Stimulated activated CD4-positive, alpha-beta T cell treated with anti-CD3 and anti-CD28 coated beads, Interleukin-1b, Interleukin-23, amount 100 ng/mL, for 1 hour (primary cell): Measurements from ENCODE around the gene VIP.
"Not testable (repeated sequence)": the region's sequence is repeated elsewhere in the genome, so short reads cannot be mapped to it uniquely, and the experiment has no call there.

Source experiments
- DNase-seq, 2 donors: peaks; one replicate each; pipeline ENCODE4 v3.0.0-alpha.2; 2020; ENCODE audit warnings: low read depth in 2 of 2

Gene VIP

DNA sequence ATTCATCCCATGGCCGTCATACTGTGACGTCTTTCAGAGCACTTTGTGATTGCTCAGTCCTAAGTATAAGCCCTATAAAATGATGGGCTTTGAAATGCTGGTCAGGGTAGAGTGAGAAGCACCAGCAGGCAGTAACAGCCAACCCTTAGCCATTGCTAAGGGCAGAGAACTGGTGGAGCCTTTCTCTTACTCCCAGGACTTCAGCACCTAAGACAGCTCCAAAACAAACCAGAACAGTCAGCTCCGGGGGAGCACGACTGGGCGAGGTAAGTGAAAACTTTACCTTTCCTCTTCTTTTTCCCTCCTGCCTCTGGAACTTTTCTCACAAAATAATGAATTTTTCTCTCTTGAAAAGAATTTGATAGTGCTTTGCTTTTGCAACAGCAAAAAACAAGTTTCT, at the start of gene VIP:
VIP (plus strand) TSS at position 104 of the 400 bp plus-strand sequence. CDS start 1,381 bp downstream, outside the sequence.
- DNase-seq, result no peak

DNA sequence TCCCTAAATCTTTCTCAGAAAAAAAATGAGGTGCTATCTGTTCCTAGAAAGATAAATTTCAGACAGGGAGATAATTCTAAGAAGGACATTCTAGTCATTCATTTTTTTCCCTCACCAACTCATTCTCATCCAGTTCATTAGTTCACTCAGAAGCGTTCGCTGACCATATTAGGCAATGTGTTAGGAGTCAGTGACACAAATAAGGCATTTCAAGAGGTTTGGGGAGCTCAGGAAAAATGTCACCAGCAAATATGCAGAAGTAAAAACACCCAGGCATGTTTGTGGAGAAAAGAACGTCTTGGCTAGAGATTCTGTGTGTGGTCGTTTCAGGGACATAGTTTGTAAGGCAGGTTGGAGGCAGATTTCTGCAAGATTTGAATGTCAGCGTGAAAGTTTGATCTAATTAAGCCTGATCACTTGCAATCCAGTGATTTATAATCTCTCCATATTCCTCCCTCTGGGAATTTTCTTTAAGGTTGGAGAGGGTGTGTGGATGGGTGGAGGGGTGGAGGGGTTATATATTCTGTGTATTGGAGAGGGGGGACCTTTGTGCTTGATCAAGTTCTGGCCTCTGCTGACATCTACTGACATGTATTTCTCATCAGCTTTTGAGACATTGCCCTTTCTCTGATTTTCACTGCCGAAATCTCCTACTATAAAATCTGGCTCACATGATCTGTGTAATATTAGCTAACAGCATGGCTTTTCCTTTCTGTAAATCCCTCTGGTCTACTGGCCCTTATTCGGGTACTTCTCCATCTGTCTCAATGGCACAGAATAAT, 49.3 kb upstream of the VIP start:
- no peak for DNase-seq

DNA sequence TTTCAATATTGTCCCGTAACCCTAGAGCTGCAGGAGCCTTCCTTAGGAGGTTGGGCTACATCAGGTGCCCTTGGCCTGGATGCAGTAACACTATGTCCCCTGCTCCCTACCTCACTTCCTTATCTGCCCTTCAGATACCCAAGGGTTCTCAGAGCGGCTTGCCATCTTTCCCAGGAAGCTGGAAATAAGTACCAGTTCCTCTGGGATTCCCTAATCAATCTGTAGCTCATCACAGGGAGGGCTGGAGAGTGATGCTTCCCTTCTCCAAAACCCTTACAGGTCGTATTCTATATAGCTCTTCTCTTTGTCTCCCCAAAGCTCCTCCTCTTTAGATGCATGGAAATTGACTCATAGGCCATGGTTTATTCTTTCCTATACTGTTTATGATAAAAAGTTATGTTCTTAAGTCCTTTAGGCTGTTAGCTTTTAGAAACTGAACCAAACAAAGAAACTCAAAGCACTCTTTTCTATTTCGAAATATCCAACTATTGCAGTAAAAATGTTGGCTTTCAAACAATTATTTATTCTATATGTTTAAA, 48.7 kb upstream of the VIP start:
- no peak for DNase-seq

DNA sequence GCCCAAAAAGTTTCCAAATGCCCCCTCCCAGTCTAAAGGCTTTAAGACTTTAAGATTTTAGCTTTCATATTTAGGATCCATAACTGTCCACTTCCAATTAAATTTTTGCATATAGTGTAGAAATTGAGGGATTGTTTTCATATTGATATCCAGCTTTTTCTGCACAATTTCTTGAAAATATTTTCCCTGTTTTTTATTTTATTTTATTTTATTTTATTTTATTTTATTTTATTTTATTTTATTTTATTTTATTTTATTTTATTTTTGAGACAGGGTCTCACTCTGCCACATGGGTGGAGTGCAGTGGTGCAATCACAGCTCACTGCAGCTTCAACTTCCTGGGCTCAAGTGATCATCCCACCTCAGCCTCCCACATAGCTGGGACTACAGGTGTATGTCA, 46.8 kb upstream of the VIP start:
- not testable (repeated sequence) for DNase-seq

DNA sequence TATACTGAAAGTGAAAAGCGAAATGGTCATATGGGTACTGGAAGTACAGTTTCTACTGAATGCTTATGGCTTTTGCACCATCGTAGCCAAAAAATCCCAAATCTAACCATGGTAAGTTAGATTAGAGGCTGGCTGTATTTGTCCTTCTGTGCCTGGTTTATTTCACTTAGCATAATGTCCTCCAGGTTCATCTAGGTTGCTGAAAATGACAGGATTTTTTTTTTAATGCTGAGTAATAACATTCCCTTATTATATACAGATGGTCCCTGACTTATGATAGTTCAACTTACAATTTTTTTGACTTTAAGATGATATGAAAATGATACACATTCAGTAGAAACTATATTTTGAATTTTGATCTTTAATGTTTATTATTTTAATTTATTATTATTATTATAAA, 45.3 kb upstream of the VIP start:
- DNase-seq, result no peak

DNA sequence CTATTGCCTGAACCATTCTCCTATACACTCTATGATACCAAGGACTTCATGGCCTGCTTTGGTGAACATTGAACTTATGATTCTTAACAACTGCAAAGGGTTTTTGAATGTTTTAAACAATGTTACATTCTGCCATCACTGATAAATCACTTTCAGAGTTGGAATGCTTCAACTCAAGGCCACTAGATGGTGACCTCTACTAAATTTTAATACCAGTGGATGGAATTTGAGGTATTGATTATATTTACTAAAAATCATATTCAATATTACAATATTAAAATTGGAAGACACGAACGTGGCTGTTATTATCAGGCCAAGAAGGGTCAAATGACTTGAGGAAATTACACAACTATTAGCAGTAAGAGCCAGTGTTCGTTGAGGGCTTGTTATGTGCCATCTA, 34.3 kb upstream of the VIP start:
- DNase-seq, result no peak

DNA sequence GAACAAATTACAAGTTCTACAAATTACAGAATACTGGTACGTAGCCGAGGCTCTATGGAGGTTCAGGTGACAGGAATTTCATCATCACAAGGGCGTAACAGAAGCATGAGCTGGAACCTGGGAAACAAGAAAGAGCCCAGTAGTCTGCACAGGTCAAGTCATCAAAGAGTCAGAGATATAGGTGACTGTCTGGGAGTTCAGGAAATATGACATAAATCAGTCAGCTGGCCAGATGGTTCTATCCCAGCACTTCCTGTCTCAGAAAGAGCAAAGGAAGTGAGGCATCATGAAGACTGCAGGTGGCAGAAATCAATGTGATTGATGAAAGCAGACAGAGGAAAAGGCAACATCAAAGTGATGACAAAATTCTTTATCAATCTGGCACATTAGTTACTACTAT, 29.6 kb upstream of the VIP start:
- DNase-seq, result no peak

- DNase-seq, result no peak
Observed at GRCh38 chr6:152721956-152722355, 28.6 kb upstream of the VIP start.

GRCh38 chr6:152723398-152723797, 27.2 kb upstream of the VIP start:
- no peak for DNase-seq

DNA sequence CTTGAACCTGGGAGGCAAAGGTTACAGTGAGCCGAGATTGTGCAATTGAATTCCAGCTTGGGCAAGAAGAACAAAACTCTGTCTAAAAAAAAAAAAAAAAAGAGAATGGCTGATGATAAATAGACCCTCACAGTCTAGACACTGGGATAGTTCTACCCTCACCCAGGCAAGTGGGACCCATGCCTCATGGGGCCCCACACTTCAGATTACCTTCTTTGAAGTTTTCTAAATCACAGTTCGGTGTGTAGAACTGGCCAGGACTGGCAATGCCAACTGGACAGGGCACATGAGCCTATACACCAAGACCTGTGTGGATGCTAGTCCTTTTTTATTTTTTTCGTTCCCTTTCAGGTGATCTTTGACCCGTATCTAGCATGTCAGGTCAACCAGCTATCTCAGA, 24.3 kb upstream of the VIP start:
- no peak for DNase-seq

DNA sequence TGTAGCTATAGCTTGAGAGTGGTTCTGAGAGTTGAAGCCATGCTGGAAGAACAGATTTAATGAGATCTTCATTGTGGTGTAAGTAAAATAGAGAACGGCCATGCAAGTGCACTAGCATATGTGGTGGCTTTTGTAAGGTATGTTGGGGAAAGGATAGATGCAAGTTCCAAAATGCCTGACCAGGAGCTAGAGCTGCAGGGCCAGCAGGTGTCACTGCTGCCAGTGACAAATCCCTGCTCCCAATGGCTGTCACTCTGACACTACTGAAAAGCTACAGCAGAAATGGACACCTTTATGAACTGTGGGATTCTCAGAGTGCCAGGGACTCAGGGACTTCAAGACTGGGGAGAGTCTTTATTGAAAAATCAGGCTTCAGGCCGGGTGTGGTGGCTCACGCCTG, 23.1 kb upstream of the VIP start:
- DNase-seq, result no peak

- DNase-seq, result no peak
Observed at GRCh38 chr6:152734630-152735029, 16.0 kb upstream of the VIP start.

- DNase-seq, result no peak
Observed at GRCh38 chr6:152736687-152737273, 13.8 kb upstream of the VIP start.

- no peak for DNase-seq
Observed at GRCh38 chr6:152745509-152746171, 5.0 kb upstream of the VIP start.

GRCh38 chr6:152746172-152746553, 4.4 kb upstream of the VIP start:
- no peak for DNase-seq

DNA sequence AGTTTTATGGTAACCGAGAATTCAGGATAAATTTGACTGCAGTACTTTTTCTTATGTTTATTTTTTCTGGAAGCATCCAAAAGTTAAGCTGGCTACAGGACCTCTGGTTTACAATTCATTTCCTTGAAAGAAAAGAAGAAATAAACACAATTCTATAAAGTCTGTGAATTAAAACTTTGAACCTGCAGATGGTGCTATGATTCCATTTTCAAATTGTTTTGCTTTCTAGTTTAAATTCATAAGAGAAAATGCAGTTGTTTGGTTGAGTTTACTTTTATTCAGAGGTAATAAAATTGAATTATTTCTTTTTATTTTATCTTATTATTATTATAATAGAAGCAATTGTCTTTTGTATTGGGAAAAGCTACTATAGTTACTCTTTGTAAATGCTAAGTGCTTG, 1.8 kb upstream of the VIP start:
- DNase-seq, result no peak

GRCh38 chr6:152749336-152749735, 1.3 kb upstream of the VIP start:
- no peak for DNase-seq

DNA sequence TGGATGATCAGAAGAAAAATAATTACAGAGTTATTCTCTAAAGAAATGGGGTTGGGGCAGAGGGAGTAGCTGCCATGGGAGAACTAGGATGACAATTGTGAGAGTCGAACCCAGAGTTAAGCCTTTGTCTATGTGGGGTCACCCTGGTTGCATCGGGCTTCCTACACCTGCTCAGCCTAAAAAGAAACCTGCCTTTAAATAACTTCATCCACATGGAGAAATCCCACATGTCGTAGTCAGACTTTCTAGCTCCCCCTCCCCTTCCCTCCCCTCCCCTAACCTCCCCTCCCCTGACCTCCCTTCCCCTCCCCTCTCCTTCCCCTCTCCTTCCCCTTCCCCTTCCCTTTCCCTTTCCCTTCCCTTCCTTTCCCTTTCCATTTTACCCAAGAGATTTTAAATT, 14.7 kb downstream of the VIP start:
- no peak for DNase-seq

GRCh38 chr6:152769159-152769558, 18.6 kb downstream of the VIP start:
- DNase-seq, result no peak

- no peak for DNase-seq
Observed at GRCh38 chr6:152769993-152770392, 19.4 kb downstream of the VIP start.

DNA sequence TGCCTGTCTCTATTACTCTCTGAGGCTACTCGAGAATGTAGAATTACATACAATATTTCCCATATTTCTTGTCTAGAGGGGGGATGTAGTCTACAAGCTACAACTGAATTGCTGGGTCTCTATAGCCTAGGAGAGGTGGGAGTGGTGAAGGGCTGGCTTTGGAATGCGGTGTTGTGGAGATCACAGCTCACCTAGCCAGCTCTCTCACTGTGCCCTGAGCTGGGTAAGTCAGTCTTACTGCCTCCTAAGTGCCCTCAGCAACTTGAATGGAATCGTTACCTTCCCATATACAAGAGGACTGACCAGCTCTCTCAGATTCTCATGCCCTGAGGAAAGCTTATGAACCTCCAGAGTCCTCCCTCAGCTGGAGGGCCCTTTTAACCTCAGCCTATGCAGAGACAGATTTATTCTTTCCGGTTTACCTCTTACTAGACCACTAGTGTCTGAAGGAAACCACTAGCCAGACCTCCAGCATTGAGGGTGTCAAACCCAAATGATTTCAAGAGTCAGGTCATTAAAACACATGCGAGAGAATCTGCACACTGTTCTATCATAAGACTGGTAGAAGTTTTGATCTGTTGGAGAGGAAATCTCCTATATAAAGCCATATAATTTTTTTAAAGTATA, 20.6 kb downstream of the VIP start:
- DNase-seq, result no peak

GRCh38 chr6:152775428-152775827, 24.8 kb downstream of the VIP start:
- DNase-seq, result no peak
